Brain pericyte (primary cell): ENCODE results near the gene PYROXD2.

Experiments used
- DNase-seq: peaks from one replicate; pipeline ENCODE4 v3.0.0-alpha.2; 2012; ENCODE audit warnings: low read depth, low spot score

Gene PYROXD2

DNA sequence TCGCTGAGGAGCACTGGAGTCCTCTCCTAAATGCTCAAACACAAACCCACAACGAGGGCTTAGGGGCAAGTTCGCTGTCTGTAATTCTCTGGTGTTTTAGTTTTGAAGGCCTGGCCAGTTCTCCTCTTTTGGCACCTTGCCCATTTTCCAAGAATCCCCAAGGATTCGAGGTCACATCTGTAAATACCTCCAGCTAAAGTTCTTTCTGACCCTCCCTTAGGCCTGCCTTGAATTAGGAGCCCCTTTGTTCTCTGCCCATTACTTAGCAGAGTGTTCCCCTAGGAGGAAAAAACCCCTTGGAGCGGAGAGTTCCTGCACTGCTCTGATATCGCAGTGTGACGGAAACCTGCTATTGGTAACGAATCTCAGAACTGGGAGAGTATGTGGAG is 743 bp upstream of the PYROXD2 start:
- DNase-seq: no peak

DNA sequence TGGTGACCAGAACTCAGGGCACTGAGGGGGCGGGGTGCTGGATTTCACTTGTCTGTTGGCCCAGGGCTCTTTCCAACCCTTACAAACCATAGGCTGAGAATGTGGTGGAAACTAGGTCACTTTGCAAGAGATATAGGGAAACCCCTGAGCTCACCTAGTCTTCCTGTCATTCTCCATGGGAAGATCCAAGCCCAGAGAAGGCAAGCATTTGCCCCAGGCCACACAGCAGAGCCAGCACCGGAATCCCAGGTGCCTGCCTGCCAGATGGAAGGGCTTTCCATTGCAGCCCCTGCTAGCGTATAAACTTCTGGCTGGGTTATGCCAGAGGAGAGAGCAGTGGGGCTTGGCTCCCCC is 427 bp downstream of the PYROXD2 start:
- no peak for DNase-seq

DNA sequence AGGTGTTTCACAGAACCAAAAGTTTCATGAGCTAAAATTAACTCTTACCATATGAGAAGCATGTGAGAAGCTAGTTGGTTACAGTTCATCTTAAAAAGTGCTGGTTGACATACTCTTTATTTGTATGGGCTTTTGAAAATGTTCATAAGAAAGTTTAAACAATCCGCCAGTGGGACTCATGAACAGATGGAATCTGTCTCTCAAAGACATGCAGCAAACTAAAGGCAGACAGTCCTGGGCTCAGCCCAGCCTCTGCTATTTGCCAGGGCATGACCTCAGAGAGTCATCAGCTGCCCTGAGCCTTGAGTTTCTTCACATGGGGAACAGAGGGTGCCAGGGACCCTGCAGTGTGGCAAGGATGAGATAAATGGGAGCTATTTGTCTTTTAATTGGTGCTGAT is 3.2 kb downstream of the PYROXD2 start:
- no peak for DNase-seq

DNA sequence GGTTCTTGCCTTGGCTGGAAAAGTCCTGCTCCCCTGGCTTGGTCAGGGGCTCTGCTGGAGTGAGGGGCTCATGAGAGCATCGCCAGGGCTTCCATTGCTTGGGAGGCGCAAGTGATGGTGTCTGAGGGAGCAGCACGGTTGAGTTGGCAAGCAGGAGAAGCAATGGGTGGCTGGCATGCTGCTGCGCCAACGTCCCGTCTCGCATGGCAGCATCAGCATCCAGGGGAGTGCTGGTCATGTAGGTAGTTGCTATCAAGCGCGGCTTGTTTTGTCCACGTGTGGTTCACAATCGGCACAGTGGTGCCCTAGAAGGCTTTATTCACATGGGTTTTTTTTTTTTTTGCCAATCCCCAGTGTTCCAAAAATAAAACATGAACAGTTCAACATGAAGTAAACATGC is 3.8 kb downstream of the PYROXD2 start:
- no peak for DNase-seq

DNA sequence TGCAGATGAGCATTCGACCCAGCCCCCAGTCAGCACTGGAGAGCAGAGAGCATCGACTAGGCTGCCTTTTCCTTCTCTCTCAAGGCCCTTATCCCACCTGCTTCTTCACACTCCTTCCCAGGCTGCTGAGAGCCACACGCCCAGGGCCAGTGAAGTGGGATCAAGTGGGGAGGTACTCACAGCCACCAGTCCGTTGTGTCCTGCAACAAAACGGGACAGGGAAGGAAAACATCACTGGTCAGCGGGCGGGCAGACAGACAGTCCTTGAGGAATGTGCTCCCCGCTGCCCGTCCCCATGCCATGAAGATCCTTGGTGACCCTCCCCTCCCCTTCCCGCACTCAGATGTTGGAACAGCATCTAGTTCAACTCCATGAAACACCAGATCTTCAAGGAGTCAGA is 4.2 kb downstream of the PYROXD2 start:
- DNase-seq: no peak

DNA sequence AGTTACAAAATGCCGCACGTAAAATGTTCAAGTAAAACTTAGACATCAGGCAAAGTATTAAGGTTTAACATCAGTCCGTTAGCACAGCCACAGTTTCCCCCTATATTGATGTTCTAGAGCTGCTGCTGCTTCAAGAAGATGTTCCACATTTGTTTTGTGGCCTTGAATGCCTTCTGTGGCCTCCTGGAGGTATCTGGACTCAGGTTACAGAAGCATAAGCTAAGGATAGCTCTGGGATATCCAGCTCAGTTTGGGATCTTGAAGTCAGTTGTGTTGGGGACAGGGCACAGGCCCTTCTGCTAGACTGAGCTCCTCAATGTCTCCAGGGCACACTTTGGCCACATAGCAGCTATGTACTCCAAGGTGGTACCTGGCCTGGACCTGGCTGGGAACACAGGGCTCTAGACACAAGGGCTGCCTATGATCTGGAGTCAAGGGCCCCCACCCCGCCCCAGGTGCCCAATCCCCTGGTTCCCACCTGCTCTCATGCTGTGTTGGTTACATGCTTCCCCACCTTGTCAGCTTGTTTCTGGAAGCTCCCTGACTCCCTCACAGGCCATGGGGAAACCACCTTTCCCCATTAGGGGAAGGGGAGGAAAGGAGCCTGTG is 4.7 kb downstream of the PYROXD2 start:
- no peak for DNase-seq

DNA sequence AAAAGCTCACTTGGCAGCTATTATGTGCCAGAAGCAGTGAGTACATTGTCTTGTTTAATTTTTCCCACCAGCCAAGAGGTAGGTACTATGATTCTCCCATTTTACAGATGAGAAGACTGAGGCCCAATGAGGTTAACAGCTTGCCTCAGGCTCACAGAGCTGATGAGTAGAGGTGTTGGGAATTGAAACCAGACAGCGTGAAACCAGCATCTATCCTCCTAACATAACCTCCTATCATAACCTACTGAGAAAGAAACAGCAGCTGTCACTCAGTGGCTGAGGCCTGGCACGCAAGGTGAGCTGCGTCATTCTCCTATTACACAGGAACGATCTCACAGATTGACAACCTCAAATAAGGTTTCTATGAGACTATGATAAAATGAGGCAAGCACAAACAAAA is 6.2 kb downstream of the PYROXD2 start:
- no peak for DNase-seq

DNA sequence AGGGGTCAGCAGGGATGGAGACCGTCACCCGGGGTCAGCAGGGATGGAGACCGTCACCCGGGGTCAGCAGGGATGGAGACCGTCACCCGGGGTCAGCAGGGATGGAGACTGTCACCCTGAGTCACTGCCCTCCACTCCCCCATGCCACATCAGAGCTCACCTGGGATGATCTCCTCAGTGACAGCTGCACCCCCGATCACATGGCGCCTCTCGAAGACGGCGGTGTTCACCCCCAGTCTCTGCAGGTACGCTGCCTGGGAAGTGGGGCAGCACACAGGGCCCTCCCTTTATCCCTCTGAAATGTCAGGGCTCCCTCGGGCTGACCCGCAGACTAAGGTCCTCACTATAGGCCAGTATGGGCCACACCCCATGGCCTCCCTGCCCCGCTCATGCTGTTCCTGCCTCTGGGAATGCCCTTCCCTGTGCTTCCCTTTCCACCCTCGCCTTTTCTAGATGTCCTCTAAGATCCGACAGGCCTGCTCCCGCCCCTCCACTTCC is 7.2 kb downstream of the PYROXD2 start:
- no peak for DNase-seq

DNA sequence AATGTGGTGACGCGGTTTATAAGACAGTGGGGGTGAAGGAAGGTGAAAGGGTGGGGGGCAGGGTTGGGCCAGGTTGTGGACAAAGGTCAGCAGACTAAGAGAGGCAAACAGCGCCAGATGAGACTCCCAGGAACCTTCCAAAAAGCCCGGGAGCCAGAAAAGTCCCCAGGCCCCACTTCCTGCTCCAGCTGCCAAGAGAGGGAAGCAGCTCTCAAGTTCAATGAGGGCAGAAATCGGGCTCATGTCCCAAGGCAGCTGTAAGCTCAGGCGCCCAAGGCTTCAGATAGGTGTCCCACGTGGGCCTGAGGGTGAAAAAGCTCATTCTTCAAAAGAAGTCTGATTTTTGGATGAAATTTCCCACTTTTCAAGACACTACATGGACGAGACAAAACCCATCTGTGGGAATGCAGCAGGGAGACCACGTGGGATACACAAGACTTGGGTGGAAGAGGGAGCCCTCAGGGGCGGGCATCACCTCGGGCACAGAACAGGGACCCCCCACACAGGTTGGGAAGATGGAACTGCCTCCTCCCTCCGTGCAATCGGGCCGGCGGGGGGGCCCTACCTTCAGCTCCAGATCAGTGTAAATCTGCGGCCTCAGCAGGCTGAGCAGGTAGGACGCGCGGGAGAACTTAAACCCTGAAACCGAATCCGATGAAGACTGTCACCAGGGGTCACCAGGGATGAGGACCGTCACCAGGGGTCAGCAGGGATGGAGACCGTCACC is 7.8 kb downstream of the PYROXD2 start:
- DNase-seq: no peak

DNA sequence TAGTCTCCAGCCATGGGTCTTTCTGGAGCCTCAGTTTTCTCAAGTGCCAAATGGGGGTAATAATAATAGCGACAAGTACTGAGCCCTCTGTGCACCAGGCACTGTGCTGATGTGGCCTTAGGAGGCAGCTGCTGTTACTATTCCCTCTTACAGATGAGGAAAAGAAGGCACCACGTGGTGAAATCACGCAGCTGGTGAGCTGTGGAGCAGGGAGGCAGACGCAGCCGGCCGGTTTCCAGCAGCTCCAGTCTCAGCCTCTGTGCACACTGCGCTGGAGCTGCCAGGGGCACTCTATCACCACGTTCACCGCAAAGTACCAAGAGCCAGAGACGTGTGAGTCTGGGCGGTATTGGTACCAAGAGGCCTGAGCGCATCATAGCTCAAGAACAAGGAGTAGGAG is 9.6 kb downstream of the PYROXD2 start:
- DNase-seq: no peak

DNA sequence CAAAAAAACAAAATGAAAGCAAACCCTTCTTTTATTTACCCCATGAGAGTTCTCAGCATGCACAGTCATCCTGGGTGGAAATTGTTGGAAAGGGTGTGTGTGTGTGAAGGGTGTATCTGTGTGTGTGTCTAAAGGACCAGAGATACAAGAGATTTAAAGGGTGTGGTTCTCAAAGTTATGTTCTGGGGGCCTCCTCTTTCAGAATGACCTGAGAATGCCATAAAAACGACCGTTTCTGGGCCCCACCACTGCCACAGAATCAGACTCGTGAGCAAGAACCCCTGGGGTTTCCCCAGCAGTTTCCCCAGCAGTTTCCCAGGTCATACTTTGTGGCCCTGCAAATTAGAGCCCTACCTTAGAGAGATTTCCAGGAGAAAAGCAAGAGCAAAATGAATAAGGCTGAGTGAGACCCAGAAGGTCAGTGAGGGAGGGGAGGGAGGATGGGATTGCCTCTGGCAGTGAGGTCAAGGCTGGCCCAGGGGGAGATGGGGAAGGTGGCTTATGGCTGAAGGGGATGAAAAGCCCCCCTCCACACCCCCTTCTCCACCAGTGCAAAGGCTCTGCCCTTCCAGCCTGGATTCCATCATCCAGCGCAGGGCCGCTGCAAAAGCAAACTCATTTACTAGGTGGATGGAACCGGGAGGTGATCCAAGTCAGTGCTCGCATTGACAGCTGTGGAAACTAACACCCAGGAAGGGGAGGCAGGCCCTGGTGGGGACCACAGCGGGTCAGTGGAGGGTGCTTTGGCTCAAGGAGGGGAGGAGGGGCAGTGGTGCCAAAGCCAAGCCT is 10.2 kb downstream of the PYROXD2 start:
- no peak for DNase-seq

DNA sequence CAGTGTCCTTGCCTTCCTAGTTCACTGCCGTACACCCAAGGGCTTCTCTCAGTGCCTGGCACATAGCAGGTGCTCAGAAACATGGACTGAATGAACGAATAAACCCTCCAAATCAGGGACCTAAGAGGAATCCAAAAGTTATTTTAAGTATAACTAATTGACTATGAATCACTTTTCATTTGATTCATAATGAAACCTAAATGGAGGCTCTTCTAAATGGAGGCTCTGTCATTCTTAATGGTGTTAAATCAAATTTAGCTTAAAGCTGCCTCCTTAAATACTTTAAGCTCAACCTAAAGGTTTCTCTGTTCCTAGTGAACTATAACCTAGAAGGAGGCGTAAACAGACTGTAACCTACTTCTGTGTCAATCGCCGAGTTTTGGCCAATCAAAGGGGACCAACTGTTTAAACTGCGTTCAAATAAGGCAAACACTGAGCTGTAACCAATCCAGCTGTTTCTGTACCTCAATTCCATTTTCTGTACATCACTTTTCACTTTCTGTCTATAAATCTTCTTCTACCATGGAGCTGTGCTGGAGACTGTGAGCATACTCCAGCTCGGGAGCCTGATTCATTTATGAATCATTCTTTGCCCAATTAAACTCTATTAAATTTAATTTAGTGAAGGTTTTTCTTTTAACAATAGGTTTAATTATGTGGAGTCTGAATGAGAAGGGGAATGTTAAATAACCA is 11.0 kb downstream of the PYROXD2 start:
- DNase-seq: no peak

DNA sequence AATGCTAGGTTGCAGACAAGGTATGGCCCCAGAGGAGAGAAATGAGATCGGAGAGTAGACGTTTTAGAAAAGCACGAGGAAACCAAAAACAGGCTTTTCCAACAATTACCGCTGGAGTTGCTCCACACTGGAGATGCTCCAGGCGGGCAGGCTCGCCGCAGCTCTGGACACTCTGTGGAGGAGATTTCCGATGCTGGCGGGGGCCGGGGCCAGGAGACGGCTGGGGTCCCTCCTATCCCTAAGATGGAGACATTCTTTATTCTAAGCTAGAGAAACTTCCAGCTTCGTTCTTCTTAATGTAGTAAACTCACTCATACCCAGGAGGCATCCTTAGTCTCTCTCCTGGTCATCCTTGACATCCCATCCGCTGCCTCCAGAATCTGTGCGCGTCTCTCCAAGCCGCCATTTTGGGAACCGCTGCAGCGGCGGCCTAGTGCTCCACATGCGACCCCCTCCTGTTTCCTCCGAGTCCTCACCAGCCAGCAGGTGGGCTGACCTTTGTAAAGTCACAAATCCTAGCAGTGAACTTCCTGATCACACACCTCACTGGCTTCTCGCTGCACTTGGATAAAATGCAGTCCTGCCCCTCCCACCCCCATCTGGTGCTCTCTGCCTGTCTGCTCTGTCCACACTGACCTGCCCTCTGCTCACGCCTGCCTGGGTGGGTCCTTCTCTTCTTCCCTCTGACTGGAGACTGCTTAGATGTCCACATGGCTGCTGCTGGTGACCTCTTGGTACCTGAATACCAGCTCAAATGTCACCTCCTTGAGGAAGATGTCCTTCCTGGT is 11.9 kb downstream of the PYROXD2 start:
- DNase-seq: no peak

DNA sequence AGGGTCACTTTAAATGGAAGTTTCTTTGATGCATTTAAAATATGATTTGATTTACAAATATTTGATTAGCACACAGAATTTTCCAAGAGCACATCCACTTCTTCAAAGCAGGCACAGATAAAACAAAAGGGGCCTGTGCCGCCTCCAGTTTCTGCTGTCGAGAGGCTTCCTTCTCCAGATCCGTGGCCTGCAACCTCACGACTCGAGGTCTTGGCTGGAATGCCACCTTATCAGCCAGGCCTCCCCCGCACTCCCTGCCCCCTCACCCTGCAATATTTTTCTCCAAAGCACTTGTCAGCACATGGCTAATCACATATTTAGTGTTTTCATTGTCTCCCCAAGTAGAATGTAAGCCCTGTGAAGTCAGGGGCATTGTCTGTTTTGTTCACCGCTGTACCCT is 12.5 kb downstream of the PYROXD2 start:
- no peak for DNase-seq

DNA sequence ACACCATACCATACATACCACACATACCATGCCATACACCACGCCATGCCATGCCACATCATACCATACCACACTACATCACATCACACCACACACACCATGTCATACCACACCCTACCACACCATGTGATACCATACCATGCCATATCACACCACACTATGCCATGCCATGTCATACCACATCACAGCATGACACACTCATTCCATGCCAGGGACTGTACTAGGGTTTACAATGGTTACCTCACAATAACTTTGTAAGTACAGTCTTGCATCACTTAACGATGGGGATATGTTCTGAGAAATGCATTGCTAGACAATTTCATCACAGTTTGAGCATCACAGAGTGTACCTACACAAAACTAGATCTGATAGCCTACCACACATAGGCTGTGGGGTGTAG is 14.5 kb downstream of the PYROXD2 start:
- DNase-seq: no peak

DNA sequence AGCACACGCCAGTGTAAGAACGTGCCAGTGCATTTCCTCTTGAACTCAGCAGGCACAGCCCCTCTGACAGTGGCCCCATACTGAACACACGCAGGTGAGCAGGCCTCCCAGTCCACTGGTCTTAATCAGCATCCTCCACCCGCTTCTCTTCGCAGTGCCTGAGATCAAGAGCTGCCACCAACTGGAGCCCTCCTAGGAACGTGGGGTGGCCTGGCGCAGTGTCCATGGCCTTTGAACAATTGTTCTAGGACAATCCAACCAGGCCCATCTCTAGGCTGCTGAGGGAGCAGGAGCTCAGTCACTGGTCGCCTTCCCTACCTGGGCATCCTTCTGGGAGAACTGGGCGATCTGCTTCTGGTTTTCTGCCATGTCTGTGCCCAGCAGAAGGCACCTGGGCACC is 15.2 kb downstream of the PYROXD2 start:
- no peak for DNase-seq

DNA sequence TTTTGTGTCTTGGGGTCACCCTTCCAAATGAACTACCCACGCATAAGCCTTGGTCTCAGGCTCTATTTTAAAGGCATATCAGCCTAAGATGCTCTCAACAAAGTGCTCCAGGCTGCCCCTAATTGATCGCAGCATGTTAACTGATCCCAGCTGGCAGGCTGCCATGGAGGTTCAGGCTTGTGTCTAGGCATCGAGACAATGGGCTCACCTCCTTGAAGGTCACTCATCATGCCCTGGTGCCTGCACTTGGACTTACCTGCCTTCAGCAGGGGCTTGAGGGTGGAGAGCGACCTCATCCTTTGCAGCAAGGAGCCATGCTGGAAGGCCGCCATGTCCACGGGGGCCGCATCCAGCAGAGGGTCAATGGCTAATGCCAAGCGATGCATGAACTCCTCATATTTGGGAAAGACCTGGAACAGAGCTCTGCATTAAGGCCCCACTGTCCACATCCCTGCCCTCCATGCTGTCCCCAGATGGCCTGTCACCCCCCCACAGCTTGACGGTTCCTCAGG is 17.8 kb downstream of the PYROXD2 start:
- DNase-seq: no peak

DNA sequence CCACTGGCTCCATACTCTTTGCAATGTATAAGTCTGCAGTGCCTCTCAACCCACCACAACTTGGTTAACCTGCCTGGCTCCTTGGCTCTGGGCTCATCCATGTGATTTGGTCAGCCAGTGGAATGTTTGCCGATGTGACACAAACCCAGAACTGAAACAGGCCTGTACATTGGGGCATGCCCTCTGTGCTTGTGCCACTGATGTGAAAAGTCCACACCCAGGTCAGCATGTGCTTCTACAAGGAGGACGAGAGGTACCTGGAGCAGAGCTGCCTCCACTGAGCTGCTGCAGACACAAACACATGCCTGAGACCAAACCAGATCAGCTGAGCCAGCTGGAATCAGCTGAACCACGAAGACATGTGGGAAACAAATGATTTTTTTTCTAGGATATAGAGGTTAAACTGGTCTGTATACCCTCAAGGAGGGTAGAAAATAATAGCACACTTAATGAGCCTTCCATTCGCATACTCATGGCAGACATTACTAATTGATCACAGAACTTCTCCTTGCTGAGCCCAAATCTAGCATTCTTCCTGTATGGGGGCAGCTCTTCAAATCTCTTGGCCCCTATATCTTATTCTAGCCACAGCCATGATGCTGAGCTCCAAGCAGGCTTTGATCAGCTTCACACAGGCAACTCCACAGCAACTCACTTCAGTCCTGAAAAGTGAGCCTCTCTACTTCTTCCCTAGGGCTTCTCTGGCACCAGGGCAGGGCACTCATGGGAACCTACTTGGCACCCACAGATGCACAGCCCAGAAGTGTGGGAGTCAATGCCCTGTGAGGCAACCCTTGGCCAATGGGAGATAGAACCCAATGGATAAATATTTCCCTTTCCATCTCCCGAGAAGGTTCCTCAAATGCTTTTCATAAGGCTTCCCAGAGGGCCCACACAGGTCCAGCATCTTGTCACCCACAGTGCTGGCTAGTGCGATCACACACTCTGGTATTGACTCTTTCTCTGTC is 18.6 kb downstream of the PYROXD2 start:
- no peak for DNase-seq

DNA sequence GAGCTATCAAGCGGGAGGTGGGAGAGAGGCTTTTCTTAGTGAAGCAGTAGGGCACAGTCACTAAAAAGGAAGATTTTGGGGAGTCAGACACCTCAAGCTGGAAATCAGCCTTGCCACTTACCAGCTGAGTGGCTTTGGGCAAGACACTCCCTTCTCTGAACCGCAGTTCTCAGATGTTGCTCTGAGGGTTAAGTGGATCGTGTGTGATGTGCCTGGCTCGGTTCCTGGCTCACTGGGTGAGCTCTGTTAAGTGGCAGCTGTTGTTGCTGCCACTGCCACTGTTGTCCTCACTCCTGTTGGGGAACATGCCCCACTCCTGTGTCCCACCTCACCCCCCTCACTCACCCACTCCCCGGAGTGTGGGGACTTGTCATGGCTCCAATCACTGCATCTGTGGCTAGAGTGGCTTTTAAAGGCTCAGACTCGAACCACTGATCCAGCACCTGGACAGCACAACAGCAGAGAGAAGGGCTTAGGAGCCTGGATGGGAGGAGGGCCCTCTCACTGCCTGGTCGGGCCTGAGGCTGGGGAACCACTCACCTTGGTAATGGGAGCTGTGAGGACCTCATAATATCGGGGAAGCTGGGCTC is 20.0 kb downstream of the PYROXD2 start:
- no peak for DNase-seq

DNA sequence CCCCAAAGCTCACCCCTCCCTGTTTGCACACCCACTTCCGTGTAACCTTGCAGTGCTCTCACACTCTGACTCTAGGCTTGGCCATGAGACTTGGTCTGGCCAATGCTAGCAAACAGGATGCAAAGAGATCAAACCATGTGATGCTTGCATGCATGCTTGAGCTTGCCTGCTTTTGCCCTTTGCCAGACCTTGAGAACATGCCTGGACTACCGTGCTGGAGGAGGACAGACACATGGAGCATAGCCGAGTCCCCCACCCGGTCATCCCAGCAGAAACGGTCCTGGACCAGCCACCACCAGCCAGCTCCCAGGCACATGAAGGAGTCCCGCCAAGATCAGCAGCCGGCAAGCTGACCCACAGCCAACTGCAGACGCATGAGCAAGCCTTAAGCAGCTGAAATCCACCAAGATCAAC is 23.4 kb downstream of the PYROXD2 start:
- no peak for DNase-seq
